ENCODE data around the gene TPCN2.

Gene TPCN2

DNA sequence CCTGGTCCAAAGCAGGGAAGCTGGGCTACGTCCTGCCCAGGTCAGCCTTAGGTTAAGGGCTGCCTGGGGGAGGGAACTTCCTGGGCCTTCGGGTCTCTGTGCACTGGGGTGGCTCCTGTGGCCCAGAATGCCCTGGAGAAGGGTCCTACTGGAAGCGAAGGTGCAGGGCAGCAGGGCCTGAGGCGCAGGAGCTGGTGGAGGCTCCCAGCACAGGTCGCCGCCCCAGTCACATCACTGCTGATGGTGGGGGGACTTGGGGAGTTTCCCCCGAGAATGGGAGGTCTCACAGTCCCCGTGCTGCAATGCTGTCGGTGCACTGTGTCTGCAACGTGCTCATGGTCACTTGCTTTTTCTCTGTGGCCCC, 106.2 kb downstream of the TPCN2 start:
- no peak for DNase-seq

DNA sequence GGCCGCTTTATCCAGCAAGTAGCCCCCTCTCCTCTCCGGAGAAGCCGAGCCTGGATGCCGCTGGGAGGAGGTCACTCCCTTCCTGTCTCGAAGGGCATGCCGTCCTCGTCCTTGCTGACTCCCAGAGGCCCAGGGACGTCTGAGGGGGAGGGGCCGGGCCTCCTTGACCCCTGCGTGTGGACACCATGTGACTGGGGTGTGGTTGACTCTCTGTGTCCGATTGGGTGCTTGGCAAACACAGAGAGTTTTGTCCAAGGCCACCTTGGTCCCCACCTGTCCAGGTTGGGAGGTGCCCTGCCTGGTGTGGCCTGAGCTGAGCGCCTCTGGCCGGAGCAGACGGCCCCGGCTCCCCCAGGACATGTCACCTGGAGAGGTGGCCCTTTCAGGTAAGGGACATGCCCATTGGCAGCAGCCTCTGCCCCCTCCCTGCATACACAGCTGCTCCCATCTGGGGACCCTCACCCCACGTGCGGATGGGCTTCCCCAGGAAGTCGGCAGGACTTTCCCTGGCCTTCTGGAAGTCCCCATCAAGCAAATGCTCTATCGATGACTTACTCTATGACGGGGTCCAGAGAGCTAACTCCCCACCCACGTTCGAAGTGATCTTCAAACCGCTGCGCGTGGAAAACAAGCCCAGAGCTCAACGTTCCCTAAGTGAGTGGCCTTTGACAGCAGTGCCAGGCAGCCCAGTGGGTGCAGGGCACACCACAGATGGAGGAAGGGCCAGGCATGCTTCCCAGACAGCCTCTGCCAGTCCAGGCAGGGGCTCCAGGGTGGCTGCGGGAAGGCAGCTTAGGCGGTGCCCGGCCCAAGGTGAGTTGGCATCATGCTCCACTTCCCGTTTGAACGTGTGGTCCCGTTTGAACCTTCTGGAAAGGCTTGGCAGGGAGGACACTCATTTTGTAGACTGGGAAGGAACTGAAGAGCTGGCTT, 106.8 kb downstream of the TPCN2 start, which contains the start of gene SMIM38:
Gene SMIM38, plus strand, starts transcription at position 634 of the 933 bp plus-strand sequence. CDS start 1,912 bp downstream, outside the sequence.
- no peak for DNase-seq

DNA sequence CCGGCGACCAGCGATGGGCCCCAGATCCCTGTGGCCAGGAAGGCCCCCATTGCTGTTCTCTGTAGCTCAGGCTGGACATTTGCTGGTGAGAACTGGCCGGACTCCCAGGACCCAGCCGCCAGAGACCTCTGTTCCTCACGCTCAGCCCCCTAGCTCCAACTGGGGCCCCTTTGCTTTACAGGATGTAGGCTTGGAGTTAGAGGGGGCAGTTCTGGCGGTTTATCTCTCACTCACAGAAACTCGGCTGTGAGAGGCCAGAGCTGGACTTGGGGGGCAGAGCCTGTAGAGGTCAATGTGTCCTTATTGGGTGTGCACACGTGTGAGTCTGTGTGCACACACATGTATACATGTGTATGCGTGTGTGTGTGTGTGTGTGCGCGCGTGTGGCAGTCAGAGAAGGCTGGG, 107.5 kb downstream of the TPCN2 start:
- no peak for DNase-seq

DNA sequence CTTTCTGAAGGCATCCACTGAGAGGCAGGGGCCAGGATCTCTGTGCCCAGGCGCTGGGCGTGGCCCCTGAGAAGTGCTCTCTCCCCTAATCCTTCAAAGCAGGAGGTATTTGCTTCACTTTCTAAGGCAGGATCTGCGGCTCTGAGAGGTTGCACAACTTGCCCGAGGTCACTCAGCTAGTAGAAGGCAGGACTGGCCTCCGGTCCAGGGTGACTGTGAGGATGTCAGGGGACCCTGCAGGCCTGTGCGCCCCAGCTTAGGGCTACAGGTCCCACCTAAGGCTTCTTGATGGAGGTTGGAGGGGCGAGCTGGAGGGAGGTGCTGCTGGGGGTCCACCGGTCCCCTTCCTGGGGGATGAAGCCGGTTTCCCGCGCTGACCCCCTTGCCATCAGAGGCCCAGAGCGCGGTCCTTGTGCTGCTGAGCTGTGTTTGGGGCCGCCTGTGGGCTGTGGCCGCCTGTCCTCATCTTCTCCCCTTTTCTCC, 108.0 kb downstream of the TPCN2 start:
- DNase-seq, result no peak

DNA sequence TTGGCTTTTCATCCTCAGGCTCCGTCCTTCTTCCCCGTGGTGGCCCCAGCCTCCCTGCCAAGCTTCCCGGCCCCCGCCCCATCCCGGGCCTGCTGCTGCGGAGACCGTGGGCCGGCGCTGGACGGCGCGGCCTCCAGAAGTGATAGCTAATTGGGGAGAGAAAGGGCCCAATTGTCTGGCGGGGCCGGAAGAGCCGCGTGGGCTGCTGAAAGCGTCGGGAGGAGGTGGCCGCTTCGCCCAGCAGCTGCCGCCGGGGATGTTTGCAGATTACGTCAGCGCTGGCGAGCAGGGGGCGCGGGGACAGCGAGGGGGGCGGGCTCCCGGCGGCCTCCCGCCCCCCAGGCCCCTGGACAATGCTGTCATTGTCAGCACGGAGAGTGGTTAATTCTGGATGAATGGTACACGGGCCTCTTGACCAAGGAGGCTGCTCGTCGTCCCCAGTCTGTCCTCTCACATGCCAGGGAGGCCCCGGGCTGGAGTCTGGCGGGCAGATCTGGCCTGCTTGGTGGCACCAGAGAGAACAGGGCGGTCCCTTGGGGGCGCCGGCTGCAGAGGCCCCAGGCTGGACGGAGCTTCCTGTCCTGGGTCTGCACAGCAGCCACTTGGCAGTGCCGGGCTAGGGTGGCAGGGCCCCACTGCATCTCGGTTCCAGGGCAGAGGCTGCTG, 108.6 kb downstream of the TPCN2 start:
- DNase-seq, result peak; percentile 59

DNA sequence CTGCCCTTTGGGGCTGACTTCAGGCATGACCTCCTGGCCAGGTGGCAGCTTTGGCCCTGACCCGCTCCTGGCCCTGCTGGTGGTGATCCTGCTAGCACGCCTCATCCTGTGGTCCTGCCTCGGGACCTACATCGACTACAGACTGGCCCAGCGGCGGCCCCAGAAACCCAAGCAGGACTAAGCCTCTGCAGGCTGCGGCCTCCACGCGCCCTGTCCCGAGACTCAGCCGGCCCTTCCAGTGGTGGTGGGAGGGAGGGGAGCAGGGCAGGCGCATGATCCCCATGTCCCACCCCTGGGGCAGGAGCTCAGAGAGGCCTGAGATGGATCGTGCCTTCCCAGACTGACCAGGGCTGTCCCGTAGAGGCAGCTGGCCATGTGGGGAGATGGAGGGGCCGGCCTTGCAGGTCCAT, 109.1 kb downstream of the TPCN2 start:
- DNase-seq, result no peak

DNA sequence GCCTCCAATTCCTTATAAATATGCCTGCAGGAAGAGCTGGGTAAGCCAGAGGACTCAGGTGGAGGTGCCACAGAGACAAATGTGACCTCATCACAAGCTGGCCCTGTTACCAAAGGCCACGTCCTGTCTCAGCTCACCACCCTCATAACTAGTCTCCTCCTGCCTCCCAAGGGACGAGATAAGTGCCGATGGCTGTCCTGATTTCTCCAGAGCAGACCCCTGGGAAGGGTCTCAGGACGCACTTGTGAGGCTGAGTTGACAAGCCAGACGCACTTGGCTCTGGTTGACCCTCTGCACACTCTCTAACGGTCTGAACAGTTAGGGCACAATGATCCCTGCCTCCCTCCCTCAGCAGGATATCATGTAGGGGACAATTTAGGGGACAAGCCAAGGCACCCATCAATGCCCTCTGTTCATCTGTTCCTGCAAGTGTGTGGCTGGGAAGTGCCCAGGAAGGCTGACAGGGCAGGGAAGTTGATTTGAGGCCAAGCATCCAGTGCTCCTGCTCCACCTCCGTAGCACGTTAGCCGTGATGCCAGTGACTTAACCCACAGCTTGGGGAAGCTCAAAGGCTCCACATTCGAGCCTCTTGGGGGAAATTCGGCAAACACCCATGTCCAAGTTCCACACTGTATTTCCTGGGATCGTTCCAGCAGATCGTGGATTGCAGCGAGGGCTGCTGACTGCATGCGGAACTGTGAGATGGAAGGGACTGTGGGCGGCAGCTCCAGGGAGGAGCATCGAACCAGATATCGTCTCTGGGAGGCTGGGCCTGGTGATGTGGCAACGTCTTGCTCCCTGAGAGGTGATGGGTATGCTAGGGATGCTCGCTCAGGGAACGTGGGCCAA, 109.8 kb downstream of the TPCN2 start:
- no peak for DNase-seq

DNA sequence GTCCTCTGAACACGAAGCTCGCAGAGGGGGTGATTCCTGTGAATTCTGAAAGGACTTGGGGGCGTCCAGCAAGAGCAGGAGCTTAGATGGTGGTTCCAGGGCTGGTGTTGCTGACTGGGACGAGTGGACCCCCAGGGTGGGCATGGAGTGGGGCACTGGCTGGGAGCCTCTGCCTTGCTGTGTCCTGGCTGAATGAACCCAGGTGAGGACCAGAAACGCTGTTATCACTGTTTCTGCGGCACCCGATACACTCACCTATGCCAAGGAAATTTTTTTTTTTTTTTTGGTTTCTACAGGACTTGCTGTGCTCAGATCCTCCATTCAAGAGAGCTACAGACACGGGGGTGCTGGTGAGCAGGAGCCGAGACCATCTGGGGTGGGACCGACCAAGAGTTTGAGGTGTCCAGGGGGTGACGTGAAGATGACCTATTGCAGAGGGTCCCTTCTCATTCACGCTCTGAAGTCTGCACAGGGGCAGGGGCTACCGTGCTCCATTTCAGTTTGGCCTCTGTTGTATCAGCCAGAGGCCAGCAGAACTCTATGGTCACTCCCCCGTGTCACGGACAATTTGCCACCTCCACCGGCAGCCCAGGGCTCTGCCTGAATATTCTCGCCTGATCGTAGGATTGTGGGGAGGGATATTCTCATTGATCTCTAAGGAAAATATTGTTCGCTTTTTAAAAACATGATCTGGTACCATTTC, 110.6 kb downstream of the TPCN2 start:
- no peak for DNase-seq

DNA sequence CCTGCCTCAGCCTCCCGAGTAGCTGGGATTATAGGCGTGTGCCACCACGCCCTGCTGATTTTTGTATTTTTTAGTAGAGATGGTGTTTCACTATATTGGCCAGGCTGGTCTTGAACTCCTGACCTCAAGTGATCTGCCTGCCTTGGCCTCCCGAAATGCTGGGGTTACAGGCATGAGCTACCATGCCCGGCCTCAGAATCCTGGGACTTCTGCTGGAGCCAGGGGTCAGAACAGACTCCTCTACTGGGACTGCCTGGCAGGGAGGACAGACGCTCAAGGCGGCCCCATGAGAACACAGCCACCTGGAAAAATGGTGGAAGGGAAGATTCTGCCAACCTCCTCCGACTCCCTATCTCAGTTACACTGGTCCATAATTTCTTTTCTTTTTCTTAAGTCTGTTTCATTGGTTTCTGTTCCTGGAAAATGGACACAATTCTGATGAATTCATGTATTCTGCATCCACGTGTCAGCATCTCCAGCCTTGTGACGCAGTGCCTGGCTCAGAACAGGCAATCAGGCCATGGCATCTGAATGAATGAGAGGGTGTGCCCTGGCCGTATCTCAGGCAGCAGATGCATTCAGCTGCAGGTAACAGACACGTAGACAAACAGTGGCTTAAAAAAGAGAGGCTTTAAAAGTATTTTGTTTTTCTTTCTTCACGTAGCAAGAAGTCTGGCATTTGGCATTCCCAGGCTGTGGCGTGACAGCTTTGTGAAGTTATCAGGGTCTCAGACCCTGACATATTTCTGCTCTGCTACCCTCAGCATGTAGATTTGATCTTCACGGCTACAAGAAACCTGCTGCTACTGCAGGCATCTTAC, 111.8 kb downstream of the TPCN2 start:
- DNase-seq, result no peak

DNA sequence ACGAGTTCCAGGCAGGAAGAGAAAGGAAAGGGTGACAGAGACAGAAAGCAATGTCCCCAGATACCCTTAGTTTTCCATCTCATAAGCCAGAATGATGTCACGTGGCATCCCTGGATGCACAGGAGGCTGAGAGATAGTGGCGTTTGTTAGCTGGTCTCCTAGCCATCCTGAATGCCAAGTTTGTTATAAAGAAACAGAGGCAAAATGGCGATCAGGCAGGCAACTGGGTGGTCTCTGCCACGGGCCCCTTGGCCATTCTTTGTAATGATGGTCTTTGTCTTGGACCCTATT, 112.3 kb downstream of the TPCN2 start:
- no peak for DNase-seq

DNA sequence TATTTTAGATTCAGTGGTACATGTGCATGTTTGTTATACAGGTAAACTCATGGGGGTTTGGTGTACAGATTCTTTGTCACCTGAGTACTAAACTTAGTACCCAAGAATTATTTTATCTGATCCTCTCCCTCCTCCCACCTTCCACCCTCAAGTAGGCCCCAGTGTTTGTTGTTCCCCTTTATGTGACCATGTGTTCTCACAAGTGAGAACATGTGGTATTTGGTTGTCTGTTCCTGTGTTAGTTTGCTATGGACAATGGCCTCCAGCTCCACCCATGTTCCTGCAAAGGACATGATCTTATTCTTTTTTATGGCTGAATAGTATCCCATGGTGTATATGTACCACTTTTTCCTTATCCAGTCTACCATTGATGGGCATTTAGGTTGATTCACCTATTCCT, 113.8 kb downstream of the TPCN2 start:
- no peak for DNase-seq

DNA sequence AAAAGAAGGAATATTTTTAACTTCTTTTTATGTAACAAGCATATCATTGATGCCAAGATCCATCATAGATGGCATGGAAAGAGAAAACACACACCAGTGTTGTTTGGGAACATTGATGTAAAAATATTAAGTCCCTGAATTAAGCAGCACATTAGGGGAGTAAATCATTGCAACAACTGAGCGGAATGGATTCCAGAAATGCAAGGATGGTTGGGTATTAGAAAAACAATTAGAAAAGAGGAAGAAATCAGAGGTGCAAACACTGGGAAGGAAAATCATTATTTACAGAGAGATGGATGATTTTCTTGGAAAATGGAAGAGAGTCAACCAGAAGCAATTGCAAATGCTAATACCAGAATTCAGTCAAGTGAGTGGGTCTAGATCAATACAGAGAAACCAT, 115.1 kb downstream of the TPCN2 start:
- DNase-seq, result no peak

DNA sequence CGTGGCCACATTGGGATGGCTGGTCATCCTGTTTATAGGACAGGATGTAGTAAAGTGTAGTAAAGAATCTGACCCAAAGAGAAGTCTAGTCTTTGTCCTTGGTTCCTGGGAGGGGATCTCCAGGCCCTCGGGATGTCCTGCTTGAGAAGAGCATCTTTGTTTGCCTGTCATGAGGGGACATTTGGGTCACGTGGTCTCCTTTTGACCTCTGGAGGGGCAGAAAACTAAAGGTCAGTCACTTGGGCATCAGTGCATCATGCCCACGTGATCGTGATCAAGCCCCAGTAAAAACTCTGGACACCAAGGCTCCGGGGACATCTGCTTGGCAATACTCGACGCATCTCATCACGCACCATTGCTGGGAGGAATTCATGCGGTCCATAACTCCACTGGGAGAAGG, 116.1 kb downstream of the TPCN2 start:
- no peak for DNase-seq

DNA sequence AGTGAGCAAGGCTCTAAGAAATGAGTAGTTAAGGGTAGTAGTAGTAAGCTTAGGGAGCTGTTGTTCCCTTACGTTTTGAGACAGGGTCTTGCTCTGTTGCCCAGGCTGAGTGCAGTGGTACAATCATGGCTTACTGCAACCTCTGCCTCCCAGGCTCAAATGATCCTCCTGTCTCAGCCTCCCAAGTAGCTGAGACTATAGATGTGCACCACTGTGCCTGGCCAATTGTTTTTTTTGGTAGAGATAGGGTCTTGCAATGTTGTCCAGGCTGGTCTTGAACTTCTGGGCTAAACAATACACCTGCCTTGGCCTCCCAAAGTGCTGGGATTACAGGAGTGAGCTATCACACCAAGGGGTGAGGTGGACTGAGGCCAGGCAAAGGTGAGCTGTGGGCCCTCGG, 117.0 kb downstream of the TPCN2 start:
- no peak for DNase-seq

DNA sequence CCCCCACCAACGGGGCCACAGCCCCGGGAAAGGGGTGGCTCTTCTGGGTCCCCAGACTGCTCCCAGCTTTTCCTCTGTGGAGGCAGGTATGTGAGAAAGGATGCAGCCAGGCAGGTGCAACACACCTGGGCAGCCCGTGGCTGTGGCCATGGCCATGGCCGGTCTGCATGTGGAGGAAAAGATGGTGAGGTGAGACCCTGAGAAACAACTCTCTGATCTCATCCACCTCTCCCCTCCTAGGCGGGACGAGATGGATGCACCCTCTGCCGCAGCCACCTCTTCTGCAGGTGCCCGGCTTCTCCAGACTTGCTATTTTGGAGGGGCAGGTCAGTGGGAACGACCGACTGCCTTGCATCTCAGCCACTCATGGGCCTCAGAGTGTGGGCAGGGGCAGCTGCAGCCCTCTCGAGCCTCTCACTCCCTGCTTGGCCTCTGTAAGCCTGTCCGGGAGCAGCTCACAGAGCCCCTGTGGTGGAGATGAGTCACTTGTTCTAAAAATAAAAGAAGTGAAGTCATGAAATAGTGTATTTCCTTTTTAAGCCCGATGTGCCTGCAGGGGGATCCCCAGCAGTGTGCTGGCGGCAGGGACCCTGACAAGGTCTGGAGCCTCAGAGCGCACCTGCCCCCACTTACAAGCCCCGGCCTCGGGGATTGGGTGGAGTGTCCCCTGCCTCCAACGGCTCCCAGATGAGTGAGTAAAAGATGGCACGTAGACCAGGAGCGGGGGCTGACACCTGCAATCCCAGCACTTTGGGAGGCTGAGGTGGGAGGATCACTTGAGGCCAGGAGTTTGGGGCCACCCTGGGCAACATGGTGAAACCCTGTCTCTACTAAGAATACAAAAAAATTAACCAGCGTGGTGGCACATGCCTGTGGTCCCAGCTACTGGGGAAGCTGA, 117.7 kb downstream of the TPCN2 start:
- DNase-seq, result no peak

DNA sequence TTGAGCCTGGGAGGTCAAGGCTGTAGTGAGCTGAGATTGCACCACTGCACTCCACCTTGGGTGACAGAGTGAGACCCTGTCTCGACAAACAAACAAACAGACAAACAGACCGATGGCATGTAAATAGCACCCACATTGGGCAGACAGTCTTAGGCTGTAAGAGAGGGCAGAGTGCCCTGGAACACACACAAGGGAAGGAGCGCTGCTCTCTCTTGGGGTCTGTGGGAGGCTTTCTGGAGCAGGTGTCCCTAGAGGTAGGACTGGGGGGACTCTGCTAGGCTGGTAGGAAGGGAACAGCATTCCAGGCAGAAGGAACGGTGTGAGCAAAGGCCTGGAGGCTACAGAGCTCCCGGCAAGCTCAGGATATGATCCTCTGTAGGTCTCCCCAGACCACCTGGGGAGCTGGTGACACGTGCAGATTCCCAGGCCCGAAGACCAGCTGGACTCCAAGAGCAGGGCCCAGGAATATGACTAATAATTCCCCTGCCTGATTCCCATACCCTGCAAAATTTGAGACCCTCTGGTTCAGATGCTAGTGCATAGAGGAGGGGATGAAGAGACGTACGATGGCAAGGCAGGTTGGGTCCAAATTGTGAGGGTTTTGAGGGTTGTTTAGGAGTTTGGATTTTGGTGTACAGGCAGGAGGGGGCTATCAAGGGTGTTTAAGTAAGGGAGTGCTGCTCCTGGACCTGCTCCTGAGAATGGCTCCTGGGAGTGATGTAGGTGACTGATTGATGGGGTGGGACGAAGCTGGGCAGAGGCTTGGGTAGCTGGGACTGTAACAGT, 118.6 kb downstream of the TPCN2 start:
- DNase-seq, result no peak

DNA sequence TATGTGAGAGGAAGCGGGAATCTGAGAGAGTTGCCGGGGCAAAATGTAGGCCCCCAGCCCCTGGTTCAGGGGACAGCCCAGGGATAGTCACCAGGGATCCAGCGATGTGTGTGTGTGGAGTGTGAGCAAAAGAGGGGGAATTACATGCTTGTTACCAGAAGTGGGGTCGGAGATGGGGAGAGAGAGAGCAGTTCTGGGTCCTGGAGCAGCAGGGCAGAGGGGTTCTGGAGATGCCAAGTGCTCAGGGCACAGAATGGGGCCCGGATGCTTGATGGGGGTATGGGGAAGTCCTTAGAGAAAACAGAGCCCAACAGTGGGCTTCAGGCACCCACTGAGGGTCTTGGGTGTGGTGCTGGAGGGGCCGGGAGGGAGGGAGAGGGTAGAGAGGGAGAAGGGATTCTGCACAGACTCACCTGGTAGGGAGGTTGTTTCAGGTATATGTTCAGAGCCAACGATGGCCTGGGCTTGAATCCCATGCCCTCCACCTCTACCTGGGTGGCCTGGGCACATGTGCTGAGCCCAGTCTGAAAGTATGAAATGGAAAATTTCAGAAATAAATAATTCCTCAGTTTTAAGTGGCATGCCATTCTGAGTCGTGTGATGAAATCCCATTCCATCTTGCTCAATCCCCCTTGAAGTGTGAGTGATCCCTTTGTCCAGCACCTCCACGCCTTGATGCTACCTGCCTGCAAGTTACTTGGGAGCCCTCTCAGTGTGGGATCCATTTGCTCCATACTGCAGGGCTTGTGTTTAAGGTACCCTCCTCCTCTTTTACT, 119.4 kb downstream of the TPCN2 start:
- no peak for DNase-seq

DNA sequence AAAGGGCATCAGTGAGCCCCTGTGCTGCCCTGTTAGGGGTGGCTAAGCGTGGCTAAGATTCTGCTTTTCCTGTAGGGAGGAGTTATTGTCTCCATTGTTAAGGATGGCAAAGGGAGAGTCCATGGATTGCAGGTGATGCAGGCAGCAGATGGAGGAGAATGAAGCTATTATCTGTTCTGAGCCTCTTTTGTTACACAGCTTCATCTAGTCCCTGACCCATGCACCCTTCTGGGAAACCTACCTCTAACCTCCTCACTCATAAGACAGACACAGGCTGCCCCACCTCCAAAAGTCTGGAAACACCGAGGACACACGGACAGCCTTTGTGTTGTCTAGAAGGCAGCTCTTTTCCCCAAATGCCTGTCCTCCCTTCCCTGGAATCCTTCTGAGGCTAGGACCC, 120.7 kb downstream of the TPCN2 start:
- DNase-seq, result no peak

DNA sequence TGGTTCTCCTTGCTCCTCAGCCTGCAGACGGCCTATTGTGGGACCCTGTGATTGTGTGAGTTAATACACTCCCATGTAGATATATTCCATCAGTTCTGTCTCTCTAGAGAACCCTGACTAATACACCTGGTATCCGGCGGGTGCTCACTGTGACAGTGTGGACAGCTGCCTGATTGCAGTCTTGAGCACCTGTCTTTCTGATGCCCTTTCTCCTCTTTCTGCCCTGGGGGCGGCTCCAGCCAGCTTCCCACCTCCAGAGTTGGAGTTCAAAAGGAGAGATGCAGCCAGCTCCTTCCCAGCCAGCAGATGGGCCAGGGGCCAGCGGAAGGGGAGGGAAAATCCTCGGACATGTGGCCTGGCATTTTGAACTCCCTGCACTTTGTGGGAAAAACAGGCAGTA, 122.0 kb downstream of the TPCN2 start:
- no peak for DNase-seq

Data from NCI-H748 treated with DMSO at 0.1 percent for 48 hours (cell line).